Gastrocnemius medialis (tissue), 4 donors: ENCODE data around the gene SULT1C2.

Experiments
- CTCF ChIP-seq, 5 experiments: fragments of 450-650 bp in 3 of 5; fragments of 200-600 bp in 2 of 5; sonication (generic) in 2 of 5; IDR thresholded peaks in 4 of 5; conservative IDR thresholded peaks in 1 of 5; 1 replicate in 4 of 5; 2 replicates in 1 of 5; pipeline ENCODE4 v1.5.1; 2016 to 2019; ENCODE audit warnings: antibody characterized with exemption in 5 of 5, mild to moderate bottlenecking in 3 of 5, moderate library complexity in 3 of 5
- POLR2A ChIP-seq, 2 donors: fragments of 450-650 bp; IDR thresholded peaks; one replicate each; pipeline ENCODE4 v1.6.1; 2017; ENCODE audit warnings: antibody characterized with exemption in 2 of 2, mild to moderate bottlenecking in 2 of 2, moderate library complexity in 2 of 2

- TF ChIP-seq CTCF (IDR thresholded peaks at IDR 0.05 in 4 of 5, conservative IDR thresholded peaks at IDR 0.05 in 1 of 5) (no peak), POLR2A (IDR thresholded peaks at IDR 0.05) (no peak)
These were observed 65.4 kb downstream of the SULT1C2 start for GRCh38 chr2:108354136-108354535.
